Smooth muscle cell (in vitro differentiated cells): Measurements from ENCODE around the gene GAN. TPM values are rescaled to one million over a fixed set of nuclear protein-coding genes. Genes with fewer than 3 reads are reported as not detected.

Experiments
- DNase-seq: peaks from one replicate; lab custom pipeline; 2025; ENCODE audit not compliant: unreplicated experiment; lab: John Stamatoyannopoulos, UW
- H2AFZ ChIP-seq: fragments of 200-600 bp; sonication (generic); 2 replicates; pipeline ENCODE4 v1.6.0; 2016; ENCODE audit warnings: antibody characterized with exemption, low read depth, mild to moderate bottlenecking
- H3F3A ChIP-seq: fragments of 200-600 bp; sonication (generic); 2 replicates; pipeline ENCODE4 v1.6.0; 2017; ENCODE audit warnings: antibody characterized with exemption, low read depth
- H3K27ac ChIP-seq: fragments of 200-600 bp; sonication (generic); 2 replicates; pipeline ENCODE4 v1.5.1; 2016; ENCODE audit warnings: low read depth, mild to moderate bottlenecking
- H3K27me3 ChIP-seq: fragments of 200-600 bp; sonication (generic); 2 replicates; pipeline ENCODE4 v1.6.1; 2016; ENCODE audit warnings: low read depth, mild to moderate bottlenecking
- H3K36me3 ChIP-seq: fragments of 200-600 bp; sonication (generic); 2 replicates; pipeline ENCODE4 v1.5.1; 2016; ENCODE audit warnings: low read depth
- H3K4me1 ChIP-seq: fragments of 200-600 bp; sonication (generic); 2 replicates; pipeline ENCODE4 v1.5.1; 2016; ENCODE audit warnings: low read depth
- H3K4me2 ChIP-seq: fragments of 200-600 bp; sonication (generic); 2 replicates; pipeline ENCODE4 v1.6.0; 2016; ENCODE audit warnings: mild to moderate bottlenecking
- H3K4me3 ChIP-seq: fragments of 200-600 bp; sonication (generic); 2 replicates; pipeline ENCODE4 v1.5.1; 2016; ENCODE audit warnings: mild to moderate bottlenecking
- H3K79me2 ChIP-seq: fragments of 200-600 bp; sonication (generic); 2 replicates; pipeline ENCODE4 v1.6.0; 2016; ENCODE audit warnings: low read depth, mild to moderate bottlenecking
- H3K9ac ChIP-seq: fragments of 200-600 bp; sonication (generic); 2 replicates; pipeline ENCODE4 v1.6.0; 2016; ENCODE audit warnings: low read depth
- H3K9me3 ChIP-seq: fragments of 200-600 bp; sonication (generic); replicated peaks from 2 replicates; pipeline ENCODE4 v1.5.1; 2016; ENCODE audit warnings: low read depth
- H4K20me1 ChIP-seq: fragments of 200-600 bp; sonication (generic); 2 replicates; pipeline ENCODE4 v1.6.0; 2016; ENCODE audit warnings: low read depth
- WGBS: methylation state at CpG from one replicate; pipeline ENCODE4 v1.1.7; 2016; ENCODE audit warnings: low lambda C conversion rate; 5-methylcytosine and 5-hydroxymethylcytosine counted together
- polyA plus RNA-seq: library from polyadenylated mRNA; unstranded; fragments of >200 nt; fragmentation: Nextera tagmentation; extraction: Ambion mirVana; gene quantifications from 2 replicates; pipeline ENCODE4 v1.2.1, GENCODE V29; 2016
- total RNA-seq: library from RNA; depleted of rRNA; stranded (reverse); fragments of >200 nt; gene quantifications from 2 replicates; pipeline ENCODE4 v1.2.3, GENCODE V29; 2014
- TF ChIP-seq, protein P1 (sequence below): fragments of 200-600 bp; sonication (generic); IDR thresholded peaks from 2 replicates; pipeline ENCODE4 v1.5.1; 2017; ENCODE audit warnings: borderline replicate concordance, mild to moderate bottlenecking, antibody characterized with exemption; ENCODE audit not compliant: insufficient read depth, poor library complexity, severe bottlenecking

The GAN gene
- total and polyA plus RNA-seq, 2 experiments from 2014 or later: 1.2 to 14.6 TPM

DNA sequence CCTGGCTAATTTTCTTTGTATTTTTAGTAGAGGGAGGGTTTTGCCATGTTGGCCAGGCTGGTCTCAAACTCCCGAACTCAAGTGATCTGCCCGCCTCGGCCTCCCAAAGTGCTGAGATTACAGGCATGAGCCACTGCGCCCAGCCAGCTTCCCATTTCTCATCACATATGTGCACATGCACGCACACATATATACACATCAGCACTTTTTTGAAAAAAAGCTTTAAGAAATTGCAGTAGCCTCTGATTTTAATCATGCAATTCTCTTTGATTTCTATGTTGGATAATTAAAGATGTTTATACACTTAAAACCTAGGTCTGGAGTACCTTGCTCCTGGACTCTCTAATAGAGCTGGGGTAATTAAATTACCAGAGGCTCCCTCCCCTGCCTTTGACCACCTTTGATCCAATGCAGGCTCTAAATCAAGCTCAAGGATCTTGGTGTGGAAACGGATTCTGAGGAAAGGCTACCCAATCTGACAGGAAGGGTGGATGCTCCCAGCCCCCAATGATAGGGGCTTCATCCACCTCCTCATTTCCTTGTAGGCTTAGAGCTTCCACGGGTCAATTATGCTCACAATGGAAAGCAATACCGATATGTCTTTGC is 29.7 kb upstream of the GAN start:
- no peak for DNase-seq
- 88% methylated on average over 8 of the region's 8 CpGs for WGBS
- Histone ChIP-seq H3K4me2 (no peak overlapping the region), H3K36me3 (no peaks in the 10 kb centered on the region), H2AFZ (no peak overlapping the region), H3K4me1 (no peaks in the 10 kb centered on the region), H3K27me3 (no peaks in the 10 kb centered on the region), H4K20me1 (no peaks in the 10 kb centered on the region), H3K9ac (no peak overlapping the region), H3K9me3 (no peaks in the 10 kb centered on the region), H3K79me2 (no peaks in the 10 kb centered on the region), H3K4me3 (no peak overlapping the region), H3K27ac (no peak overlapping the region), H3F3A (no peaks in the 10 kb centered on the region)
- TF ChIP-seq, protein P1, sequence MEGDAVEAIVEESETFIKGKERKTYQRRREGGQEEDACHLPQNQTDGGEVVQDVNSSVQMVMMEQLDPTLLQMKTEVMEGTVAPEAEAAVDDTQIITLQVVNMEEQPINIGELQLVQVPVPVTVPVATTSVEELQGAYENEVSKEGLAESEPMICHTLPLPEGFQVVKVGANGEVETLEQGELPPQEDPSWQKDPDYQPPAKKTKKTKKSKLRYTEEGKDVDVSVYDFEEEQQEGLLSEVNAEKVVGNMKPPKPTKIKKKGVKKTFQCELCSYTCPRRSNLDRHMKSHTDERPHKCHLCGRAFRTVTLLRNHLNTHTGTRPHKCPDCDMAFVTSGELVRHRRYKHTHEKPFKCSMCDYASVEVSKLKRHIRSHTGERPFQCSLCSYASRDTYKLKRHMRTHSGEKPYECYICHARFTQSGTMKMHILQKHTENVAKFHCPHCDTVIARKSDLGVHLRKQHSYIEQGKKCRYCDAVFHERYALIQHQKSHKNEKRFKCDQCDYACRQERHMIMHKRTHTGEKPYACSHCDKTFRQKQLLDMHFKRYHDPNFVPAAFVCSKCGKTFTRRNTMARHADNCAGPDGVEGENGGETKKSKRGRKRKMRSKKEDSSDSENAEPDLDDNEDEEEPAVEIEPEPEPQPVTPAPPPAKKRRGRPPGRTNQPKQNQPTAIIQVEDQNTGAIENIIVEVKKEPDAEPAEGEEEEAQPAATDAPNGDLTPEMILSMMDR: no peak

DNA sequence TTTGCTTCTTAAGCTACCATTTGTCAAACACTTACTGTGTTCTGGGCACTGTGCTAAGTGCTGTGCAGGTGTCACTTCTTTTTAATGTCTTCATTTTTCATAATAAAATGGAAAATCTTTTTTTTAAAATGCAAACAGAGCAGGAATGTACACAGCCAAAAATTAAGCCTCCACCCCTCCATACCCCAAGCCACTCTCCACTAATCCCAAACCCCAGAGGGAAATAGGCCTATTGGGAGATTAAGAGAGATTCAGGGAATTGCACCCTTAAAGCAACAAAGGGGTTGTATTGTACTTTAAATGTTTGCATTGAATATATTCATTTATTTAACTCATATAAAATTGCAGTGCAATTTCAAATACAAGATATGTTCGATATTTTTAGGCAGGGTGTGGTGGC is 28.6 kb upstream of the GAN start:
- no peak overlapping the region for H3K27ac ChIP-seq
- H3K4me2 ChIP-seq: no peak overlapping the region
- no peaks in the 10 kb centered on the region for H3F3A ChIP-seq
- no peaks in the 10 kb centered on the region for H3K9me3 ChIP-seq
- H3K36me3 ChIP-seq: no peaks in the 10 kb centered on the region
- TF ChIP-seq, protein P1: no peak
- no peak overlapping the region for H3K4me3 ChIP-seq
- no peak overlapping the region for H2AFZ ChIP-seq
- no peaks in the 10 kb centered on the region for H3K79me2 ChIP-seq
- 97% methylated on average over 1 of the region's 1 CpG for WGBS
- H3K9ac ChIP-seq: no peak overlapping the region
- no peaks in the 10 kb centered on the region for H4K20me1 ChIP-seq
- H3K4me1 ChIP-seq: no peaks in the 10 kb centered on the region
- no peaks in the 10 kb centered on the region for H3K27me3 ChIP-seq
- no peak for DNase-seq

DNA sequence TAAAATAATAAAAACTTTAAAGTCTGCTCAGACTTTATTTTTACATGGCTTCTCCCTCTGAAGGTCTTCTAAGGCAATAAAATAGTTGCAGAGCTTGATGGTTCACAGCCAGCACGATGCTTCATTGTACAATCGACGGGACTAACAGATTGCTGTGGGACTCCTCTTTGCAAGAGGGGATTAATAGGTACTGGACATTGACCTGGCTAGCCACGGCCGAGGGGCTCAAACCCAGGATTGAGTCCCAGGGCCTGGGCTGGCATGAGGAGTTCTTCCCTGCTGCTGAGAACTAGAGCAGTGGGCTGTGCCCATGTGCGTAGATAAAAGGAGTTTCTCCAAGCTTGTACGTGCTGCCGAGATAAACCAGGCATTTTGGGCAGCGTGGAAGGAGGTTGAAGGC is 23.6 kb upstream of the GAN start:
- Histone ChIP-seq H3K36me3 (no peaks in the 10 kb centered on the region), H3K9me3 (no peaks in the 10 kb centered on the region), H4K20me1 (no peaks in the 10 kb centered on the region), H3F3A (peaks cover 6% of the 10 kb centered on the region), H3K4me1 (no peaks in the 10 kb centered on the region), H3K79me2 (no peaks in the 10 kb centered on the region), H3K9ac (no peak overlapping the region), H3K4me3 (no peak overlapping the region), H3K4me2 (no peak overlapping the region), H2AFZ (no peak overlapping the region), H3K27me3 (no peaks in the 10 kb centered on the region), H3K27ac (no peak overlapping the region)
- WGBS: 92% methylated on average over 9 of the region's 9 CpGs
- DNase-seq: no peak
- TF ChIP-seq, protein P1: no peak

DNA sequence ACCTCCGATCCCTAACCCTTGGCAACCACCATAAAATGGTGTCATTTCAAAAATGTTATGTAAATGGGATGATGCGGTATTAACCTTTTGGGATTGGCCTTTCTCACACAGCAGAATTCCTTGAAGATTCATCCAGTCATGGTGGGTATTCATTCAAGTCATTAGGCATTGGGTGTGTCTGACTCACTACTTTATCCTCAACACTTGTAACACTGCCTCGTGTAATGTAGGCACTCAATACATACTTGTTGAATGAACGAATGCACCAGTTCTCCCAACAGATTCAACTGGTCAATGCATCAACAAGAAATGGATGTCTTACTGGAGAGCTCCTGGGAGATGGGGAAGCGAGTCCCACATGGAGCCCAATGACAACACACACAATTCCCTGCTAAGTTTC is 21.8 kb upstream of the GAN start:
- WGBS: 83% methylated on average over 5 of the region's 5 CpGs
- TF ChIP-seq, protein P1: no peak
- no peak overlapping the region for H3K9ac ChIP-seq

More for the DNA sequence above, 21.8 kb upstream of the GAN start:
- no peaks in the 10 kb centered on the region for H3K4me1 ChIP-seq
- peak overlapping the region; percentile 74 for H3K27ac ChIP-seq
- no peak overlapping the region for H3K4me3 ChIP-seq
- H3K9me3 ChIP-seq: no peaks in the 10 kb centered on the region
- no peaks in the 10 kb centered on the region for H3K36me3 ChIP-seq
- H4K20me1 ChIP-seq: no peaks in the 10 kb centered on the region
- H3F3A ChIP-seq: peaks cover 6% of the 10 kb centered on the region
- no peaks in the 10 kb centered on the region for H3K79me2 ChIP-seq
- no peak for DNase-seq
- no peak overlapping the region for H3K4me2 ChIP-seq
- no peaks in the 10 kb centered on the region for H3K27me3 ChIP-seq
- H2AFZ ChIP-seq: no peak overlapping the region
